Tibial nerve (tissue), 4 donors: ENCODE results near the gene TMEM63A. TPM values are rescaled to one million over a fixed set of nuclear protein-coding genes. Genes with fewer than 3 reads are reported as not detected.

ENCODE experiments used
- DNase-seq, 2 donors: peaks; one replicate each; pipeline ENCODE4 v3.0.0-alpha.2; 2019; ENCODE audit warnings: low spot score in 2 of 2
- H3K27ac ChIP-seq, 4 donors: fragments of 200-600 bp; sonication (generic) in 3 of 4; one replicate each; pipeline ENCODE4 v1.5.1; 2017 to 2019; ENCODE audit warnings: mild to moderate bottlenecking in 1 of 4
- H3K27me3 ChIP-seq, 2 donors: fragments of 200-600 bp; sonication (generic) in 1 of 2; one replicate each; pipeline versions ENCODE4 v1.5.1 to v1.6.0; 2017 to 2019
- H3K36me3 ChIP-seq, 3 donors: fragments of 200-600 bp; sonication (generic); one replicate each; pipeline ENCODE4 v1.5.1; 2018 to 2019
- H3K4me1 ChIP-seq, 4 donors: fragments of 200-600 bp; sonication (generic) in 3 of 4; one replicate each; pipeline ENCODE4 v1.5.1; 2017 to 2019
- H3K4me3 ChIP-seq, 4 donors: fragments of 200-600 bp; sonication (generic) in 3 of 4; one replicate each; pipeline ENCODE4 v1.5.1; 2017 to 2019; ENCODE audit warnings: mild to moderate bottlenecking in 1 of 4, moderate library complexity in 1 of 4
- H3K9me3 ChIP-seq, 4 donors: fragments of 200-600 bp; sonication (generic) in 3 of 4; one replicate each; pipeline ENCODE4 v1.5.1; 2017 to 2019
- CTCF ChIP-seq, 5 experiments: fragments of 200-600 bp in 3 of 5; fragments of 450-650 bp in 2 of 5; sonication (generic) in 3 of 5; IDR thresholded peaks; one replicate each; pipeline ENCODE4 v1.5.1; 2016 to 2019; ENCODE audit warnings: antibody characterized with exemption in 5 of 5, mild to moderate bottlenecking in 3 of 5, moderate library complexity in 2 of 5
- EP300 ChIP-seq, 2 donors: sonication (generic); formaldehyde crosslinking; IDR thresholded peaks; one replicate each; pipeline ENCODE4 v1.6.1; 2017; ENCODE audit warnings: antibody characterized with exemption in 2 of 2, mild to moderate bottlenecking in 1 of 2
- POLR2A ChIP-seq, 2 donors: fragments of 450-650 bp; IDR thresholded peaks; one replicate each; pipeline ENCODE4 v1.6.1; 2017; ENCODE audit warnings: antibody characterized with exemption in 2 of 2, mild to moderate bottlenecking in 2 of 2, moderate library complexity in 2 of 2
- WGBS, 2 donors: methylation state at CpG; one replicate each; pipeline ENCODE4 v1.1.5; 2018; 5-methylcytosine and 5-hydroxymethylcytosine counted together
- total RNA-seq, 4 donors: library from RNA; depleted of rRNA; stranded (reverse); fragments of >200 nt; gene quantifications; one replicate each; pipeline ENCODE4 v1.1.0, GENCODE V29; 2016

The TMEM63A gene
- total RNA-seq, 4 donors from 2014 or later = 63.2 to 91.5 (median 66.7) TPM

- no peak overlapping the region for H3K4me3 ChIP-seq
- H3K4me1 ChIP-seq = peaks cover 0 to 16% (median 4%) of the 10 kb centered on the region in 4 donors
- H3K9me3 ChIP-seq = no peaks in the 10 kb centered on the region
- WGBS, 2 donors = 80 to 81% methylated on average over 6 of the region's 6 CpGs
- no peak overlapping the region for H3K27ac ChIP-seq
- TF ChIP-seq CTCF (IDR thresholded peaks at IDR 0.05) = no peak
- TF ChIP-seq POLR2A (IDR thresholded peaks at IDR 0.05) = no peak
- no peak for TF ChIP-seq EP300 (IDR thresholded peaks at IDR 0.05)
- H3K36me3 ChIP-seq = peaks cover 0 to 63% (median 0%) of the 10 kb centered on the region in 3 donors
- DNase-seq = no peak
- H3K27me3 ChIP-seq = no peaks in the 10 kb centered on the region
These were observed 32.8 kb upstream of the TMEM63A start for GRCh38 chr1:225914947-225915346.

GRCh38 chr1:225914391-225914790 lies 32.2 kb upstream of the TMEM63A start:
- Histone ChIP-seq H3K27ac (no peak overlapping the region), H3K9me3 (no peaks in the 10 kb centered on the region), H3K4me3 (no peak overlapping the region), H3K36me3 (peaks cover 0 to 57% (median 0%) of the 10 kb centered on the region in 3 donors), H3K27me3 (no peaks in the 10 kb centered on the region), H3K4me1 (peaks cover 0 to 10% (median 4%) of the 10 kb centered on the region in 4 donors)
- WGBS, 2 donors = 83 to 94% methylated on average over 6 of the region's 6 CpGs
- TF ChIP-seq POLR2A (IDR thresholded peaks at IDR 0.05) (no peak), EP300 (IDR thresholded peaks at IDR 0.05) (no peak), CTCF (IDR thresholded peaks at IDR 0.05) (no peak)
- DNase-seq = no peak

- H3K36me3 ChIP-seq = peaks cover 0 to 28% (median 0%) of the 10 kb centered on the region in 3 donors
- no peaks in the 10 kb centered on the region for H3K9me3 ChIP-seq
- peaks cover 0 to 9% (median 4%) of the 10 kb centered on the region in 4 donors for H3K4me1 ChIP-seq
- TF ChIP-seq EP300 (IDR thresholded peaks at IDR 0.05) (no peak), CTCF (IDR thresholded peaks at IDR 0.05) (peak; percentile 83 to 95 (median 92)), POLR2A (IDR thresholded peaks at IDR 0.05) (no peak)
- H3K4me3 ChIP-seq = peak overlapping the region in 1 of 4 donors; percentile 10
- H3K27me3 ChIP-seq = no peaks in the 10 kb centered on the region
- peak; percentile 49 to 52 for DNase-seq
- no peak overlapping the region for H3K27ac ChIP-seq
- WGBS, 2 donors = 33 to 49% methylated on average over 41 to 51 of the region's 53 CpGs
These were observed 29.3 kb upstream of the TMEM63A start for GRCh38 chr1:225911191-225912130.

- Histone ChIP-seq H3K4me3 (no peak overlapping the region), H3K9me3 (no peaks in the 10 kb centered on the region), H3K27me3 (no peaks in the 10 kb centered on the region), H3K27ac (no peak overlapping the region), H3K4me1 (peaks cover 0 to 9% (median 4%) of the 10 kb centered on the region in 4 donors), H3K36me3 (peaks cover 0 to 10% (median 0%) of the 10 kb centered on the region in 3 donors)
- 97 to 100% methylated on average over 1 of the region's 1 CpG for WGBS, 2 donors
- no peak for DNase-seq
- TF ChIP-seq POLR2A (IDR thresholded peaks at IDR 0.05) (no peak), CTCF (IDR thresholded peaks at IDR 0.05) (no peak), EP300 (IDR thresholded peaks at IDR 0.05) (no peak)
These were observed 27.3 kb upstream of the TMEM63A start for GRCh38 chr1:225909477-225909876.

GRCh38 chr1:225908773-225909172 lies 26.6 kb upstream of the TMEM63A start:
- DNase-seq = no peak
- 69 to 71% methylated on average over 2 of the region's 2 CpGs for WGBS, 2 donors
- H3K27ac ChIP-seq = no peak overlapping the region

More at GRCh38 chr1:225908773-225909172, 26.6 kb upstream of the TMEM63A start:
- Histone ChIP-seq H3K36me3 (peaks cover 0 to 7% (median 0%) of the 10 kb centered on the region in 3 donors), H3K27me3 (no peaks in the 10 kb centered on the region), H3K9me3 (no peaks in the 10 kb centered on the region), H3K4me1 (peaks cover 0 to 9% (median 4%) of the 10 kb centered on the region in 4 donors), H3K4me3 (no peak overlapping the region)
- no peak for TF ChIP-seq POLR2A (IDR thresholded peaks at IDR 0.05)
- no peak for TF ChIP-seq CTCF (IDR thresholded peaks at IDR 0.05)
- TF ChIP-seq EP300 (IDR thresholded peaks at IDR 0.05) = no peak
